Panc1 (cell line): Measurements from ENCODE around the gene LRFN2. TPM values are rescaled to one million over a fixed set of nuclear protein-coding genes. Genes with fewer than 3 reads are reported as not detected.

ENCODE experiments used
- ATAC-seq: fragments of 200-7000 bp; cut with Tn5 transposase; 2 replicates; pipeline ENCODE4 v1.9.1; 2020; ENCODE audit warnings: mild to moderate bottlenecking, moderate library complexity
- BruUV-seq: library from RNA; stranded (reverse); fragments of 400-500 nt; replicated peaks from 2 replicates; lab custom pipeline; 2021; lab: Mats Ljungman, UMichigan
- CTCF ChIA-PET: fragments of 300-600 bp; sonication (Branson Sonifier 250); formaldehyde crosslinking; loops from one replicate; lab custom pipeline; 2022; ENCODE audit warnings: antibody characterized with exemption; lab: Charles Lee
- POLR2A ChIA-PET: fragments of 300-600 bp; sonication (Branson Sonifier 250); formaldehyde crosslinking; loops from one replicate; lab custom pipeline; 2022; ENCODE audit warnings: antibody characterized with exemption; lab: Charles Lee
- DNase-seq: peaks from one replicate; pipeline ENCODE4 v3.0.0-alpha.2; 2010; ENCODE audit warnings: low read depth, low spot score
- H3K27ac ChIP-seq: 2 replicates; pipeline ENCODE4 v1.5.1; 2011; ENCODE audit warnings: mild to moderate bottlenecking, low read length, inconsistent platforms
- H3K27me3 ChIP-seq: fragments of 200-500 bp; sonication (Bioruptor generic); 2 replicates; pipeline ENCODE4 v1.6.0; 2014; ENCODE audit warnings: low read length, inconsistent platforms; ENCODE audit not compliant: control insufficient read depth, insufficient read depth
- H3K36me3 ChIP-seq: fragments of 200-500 bp; sonication (Bioruptor generic); 2 replicates; pipeline ENCODE4 v1.5.1; 2014; ENCODE audit warnings: inconsistent platforms, mild to moderate bottlenecking, low read length, moderate library complexity; ENCODE audit not compliant: control insufficient read depth, insufficient read depth
- H3K4me1 ChIP-seq: 2 replicates; pipeline ENCODE4 v1.5.1; 2011; ENCODE audit warnings: inconsistent platforms, mild to moderate bottlenecking, low read length, moderate library complexity; ENCODE audit not compliant: control insufficient read depth, insufficient read depth
- H3K4me3 ChIP-seq, 2 experiments: 2 replicates each; pipeline ENCODE4 v1.5.1; 2011 to 2012; ENCODE audit warnings: low read depth in 2 of 2, low read length in 2 of 2, mild to moderate bottlenecking in 2 of 2, inconsistent platforms in 1 of 2, moderate library complexity in 1 of 2
- H3K9me3 ChIP-seq: fragments of 200-500 bp; sonication (Bioruptor generic); 2 replicates; pipeline ENCODE4 v1.5.1; 2014; ENCODE audit warnings: low read depth, mild to moderate bottlenecking, inconsistent platforms, low read length, moderate library complexity; ENCODE audit not compliant: control insufficient read depth, insufficient read depth
- POLR2AphosphoS5 ChIP-seq: IDR thresholded peaks from 2 replicates; pipeline ENCODE4 v1.6.1; 2012; ENCODE audit warnings: mild to moderate bottlenecking, low read depth, low read length, moderate library complexity
- SIN3A ChIP-seq: IDR thresholded peaks from 2 replicates; pipeline ENCODE4 v1.6.1; 2012; ENCODE audit warnings: low read depth, mild to moderate bottlenecking, low read length, moderate library complexity, borderline replicate concordance; ENCODE audit not compliant: insufficient read depth
- TCF7L2 ChIP-seq: IDR thresholded peaks from 2 replicates; pipeline ENCODE4 v1.6.1; 2011; ENCODE audit warnings: mild to moderate bottlenecking, low read depth, low read length, inconsistent platforms
- in situ Hi-C: cut with HindIII; loops from 2 replicates; pipeline ENCODE4 v1.10.0; 2016; ENCODE audit warnings: low sequenced_read_pairs, low pct_unique_long_range_greater_than_20kb
- intact Hi-C: fragments of 100-400 bp; cut with micrococcal nuclease; formaldehyde crosslinking; loops from one replicate; pipeline ENCODE4 v1.10.0; 2022; ENCODE audit not compliant: unreplicated experiment
- total RNA-seq: library from RNA; stranded (reverse); gene quantifications from one replicate; pipeline ENCODE4 v1.2.1, GENCODE V29; 2021; ENCODE audit not compliant: unreplicated experiment
- TF ChIP-seq, protein P1 (sequence below): fragments of 450-650 bp; IDR thresholded peaks from 2 replicates; pipeline ENCODE4 v1.5.1; 2017; ENCODE audit warnings: mild to moderate bottlenecking
- TF ChIP-seq, protein P2 (sequence below), 2 experiments: IDR thresholded peaks; 2 replicates each; pipeline ENCODE4 v1.6.1; 2011 to 2012; ENCODE audit warnings: low read depth in 2 of 2, control low read depth in 1 of 2, low read length in 1 of 2, mild to moderate bottlenecking in 1 of 2, moderate library complexity in 1 of 2; ENCODE audit not compliant: insufficient read depth in 1 of 2

Gene LRFN2
- total RNA-seq, 1 experiment from 2014 or later: 0.05 TPM

DNA sequence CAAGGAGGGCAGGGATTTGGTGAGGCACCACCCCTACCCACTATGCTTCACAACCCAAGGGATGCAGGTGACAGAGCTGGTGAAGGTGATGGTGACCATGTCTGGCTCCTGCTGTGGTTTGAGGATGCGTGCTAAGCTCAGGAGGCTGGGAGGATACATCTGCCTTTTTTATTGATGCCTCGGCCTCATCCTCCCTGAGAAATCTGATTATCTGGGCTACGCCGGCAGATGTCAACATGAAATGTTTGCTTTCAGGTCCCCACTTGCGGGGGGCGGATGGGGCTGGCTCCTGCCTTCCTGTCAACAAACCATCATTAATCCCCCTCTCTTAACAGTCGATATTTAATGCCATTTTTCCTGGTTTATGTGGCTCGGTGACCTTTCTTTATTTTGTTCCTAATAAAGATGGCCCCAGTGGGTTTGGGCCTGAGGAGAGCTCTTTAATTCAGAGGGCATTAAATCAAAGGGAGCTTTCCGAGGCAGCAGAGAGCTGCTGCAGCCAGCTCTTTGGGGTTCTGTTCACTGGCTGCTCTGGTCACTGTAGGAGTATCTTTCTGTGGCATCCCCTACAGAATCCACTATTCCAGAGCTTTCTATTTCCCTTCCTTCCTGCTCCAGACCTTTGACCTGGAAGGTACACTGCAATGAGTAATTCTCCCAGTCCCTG, 33.5 kb upstream of the LRFN2 start:
- Histone ChIP-seq H3K36me3 (no peaks in the 10 kb centered on the region), H3K9me3 (no peaks in the 10 kb centered on the region), H3K4me3 (no peak overlapping the region), H3K27me3 (peaks cover 35% of the 10 kb centered on the region), H3K4me1 (no peaks in the 10 kb centered on the region), H3K27ac (no peak overlapping the region)
- ATAC-seq: no peak
- no TSS peak for BruUV-seq
- ChIA-PET POLR2A (no interaction called here), CTCF (no interaction called here)
- in situ Hi-C loops (no loop called here), intact Hi-C loops (no loop called here)
- TF ChIP-seq, protein P1, sequence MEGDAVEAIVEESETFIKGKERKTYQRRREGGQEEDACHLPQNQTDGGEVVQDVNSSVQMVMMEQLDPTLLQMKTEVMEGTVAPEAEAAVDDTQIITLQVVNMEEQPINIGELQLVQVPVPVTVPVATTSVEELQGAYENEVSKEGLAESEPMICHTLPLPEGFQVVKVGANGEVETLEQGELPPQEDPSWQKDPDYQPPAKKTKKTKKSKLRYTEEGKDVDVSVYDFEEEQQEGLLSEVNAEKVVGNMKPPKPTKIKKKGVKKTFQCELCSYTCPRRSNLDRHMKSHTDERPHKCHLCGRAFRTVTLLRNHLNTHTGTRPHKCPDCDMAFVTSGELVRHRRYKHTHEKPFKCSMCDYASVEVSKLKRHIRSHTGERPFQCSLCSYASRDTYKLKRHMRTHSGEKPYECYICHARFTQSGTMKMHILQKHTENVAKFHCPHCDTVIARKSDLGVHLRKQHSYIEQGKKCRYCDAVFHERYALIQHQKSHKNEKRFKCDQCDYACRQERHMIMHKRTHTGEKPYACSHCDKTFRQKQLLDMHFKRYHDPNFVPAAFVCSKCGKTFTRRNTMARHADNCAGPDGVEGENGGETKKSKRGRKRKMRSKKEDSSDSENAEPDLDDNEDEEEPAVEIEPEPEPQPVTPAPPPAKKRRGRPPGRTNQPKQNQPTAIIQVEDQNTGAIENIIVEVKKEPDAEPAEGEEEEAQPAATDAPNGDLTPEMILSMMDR: no peak
- TF ChIP-seq POLR2AphosphoS5: no peak
- TF ChIP-seq, protein P2, sequence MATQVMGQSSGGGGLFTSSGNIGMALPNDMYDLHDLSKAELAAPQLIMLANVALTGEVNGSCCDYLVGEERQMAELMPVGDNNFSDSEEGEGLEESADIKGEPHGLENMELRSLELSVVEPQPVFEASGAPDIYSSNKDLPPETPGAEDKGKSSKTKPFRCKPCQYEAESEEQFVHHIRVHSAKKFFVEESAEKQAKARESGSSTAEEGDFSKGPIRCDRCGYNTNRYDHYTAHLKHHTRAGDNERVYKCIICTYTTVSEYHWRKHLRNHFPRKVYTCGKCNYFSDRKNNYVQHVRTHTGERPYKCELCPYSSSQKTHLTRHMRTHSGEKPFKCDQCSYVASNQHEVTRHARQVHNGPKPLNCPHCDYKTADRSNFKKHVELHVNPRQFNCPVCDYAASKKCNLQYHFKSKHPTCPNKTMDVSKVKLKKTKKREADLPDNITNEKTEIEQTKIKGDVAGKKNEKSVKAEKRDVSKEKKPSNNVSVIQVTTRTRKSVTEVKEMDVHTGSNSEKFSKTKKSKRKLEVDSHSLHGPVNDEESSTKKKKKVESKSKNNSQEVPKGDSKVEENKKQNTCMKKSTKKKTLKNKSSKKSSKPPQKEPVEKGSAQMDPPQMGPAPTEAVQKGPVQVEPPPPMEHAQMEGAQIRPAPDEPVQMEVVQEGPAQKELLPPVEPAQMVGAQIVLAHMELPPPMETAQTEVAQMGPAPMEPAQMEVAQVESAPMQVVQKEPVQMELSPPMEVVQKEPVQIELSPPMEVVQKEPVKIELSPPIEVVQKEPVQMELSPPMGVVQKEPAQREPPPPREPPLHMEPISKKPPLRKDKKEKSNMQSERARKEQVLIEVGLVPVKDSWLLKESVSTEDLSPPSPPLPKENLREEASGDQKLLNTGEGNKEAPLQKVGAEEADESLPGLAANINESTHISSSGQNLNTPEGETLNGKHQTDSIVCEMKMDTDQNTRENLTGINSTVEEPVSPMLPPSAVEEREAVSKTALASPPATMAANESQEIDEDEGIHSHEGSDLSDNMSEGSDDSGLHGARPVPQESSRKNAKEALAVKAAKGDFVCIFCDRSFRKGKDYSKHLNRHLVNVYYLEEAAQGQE (IDR thresholded peaks at IDR 0.05; ENCODE audit: insufficient read depth in 1 of 2, low read depth in 2 of 2, low read length in 1 of 2): no peak
- TF ChIP-seq TCF7L2: no peak
- no peak for TF ChIP-seq SIN3A
- DNase-seq: no peak

DNA sequence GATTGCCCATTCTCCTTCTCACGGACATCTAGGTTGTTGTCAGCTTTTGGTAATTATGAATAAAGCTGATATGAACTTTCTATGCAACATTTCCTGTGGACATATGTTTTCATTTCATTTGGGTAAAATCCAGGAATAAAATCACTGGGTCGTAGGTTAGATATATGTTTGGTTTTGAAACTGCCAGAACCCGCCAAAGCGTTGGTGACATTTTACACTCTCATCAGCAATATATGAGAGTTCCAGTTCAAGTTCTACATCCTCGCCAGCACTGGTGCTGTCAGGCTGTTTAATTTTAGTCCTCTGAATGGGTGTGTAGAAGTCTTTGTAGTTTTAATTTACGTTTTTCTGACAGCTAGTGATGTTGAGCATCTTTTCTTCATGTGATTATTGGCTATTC, 27.5 kb upstream of the LRFN2 start:
- Histone ChIP-seq H3K9me3 (no peaks in the 10 kb centered on the region), H3K27ac (no peak overlapping the region), H3K36me3 (no peaks in the 10 kb centered on the region), H3K4me1 (no peaks in the 10 kb centered on the region), H3K27me3 (peaks cover 50% of the 10 kb centered on the region), H3K4me3 (no peak overlapping the region)
- intact Hi-C loops: no loop called here
- DNase-seq (no peak), ATAC-seq (no peak)
- ChIA-PET CTCF (no interaction called here), POLR2A (no interaction called here)
- no TSS peak for BruUV-seq
- no peak for TF ChIP-seq SIN3A
- TF ChIP-seq, protein P1: no peak
- no peak for TF ChIP-seq POLR2AphosphoS5
- no peak for TF ChIP-seq TCF7L2
- TF ChIP-seq, protein P2 (IDR thresholded peaks at IDR 0.05; ENCODE audit: insufficient read depth in 1 of 2, low read depth in 2 of 2, low read length in 1 of 2): no peak
- in situ Hi-C loops: no loop called here
